GM12892 (cell line): ENCODE results near the gene NPPC.
"Not testable (repeated sequence)": the region's sequence is repeated elsewhere in the genome, so short reads cannot be mapped to it uniquely, and the experiment has no call there.

Experiments
- DNase-seq: peaks from one replicate; pipeline ENCODE4 v3.0.0; 2011; ENCODE audit not compliant: insufficient read length
- FAIRE-seq: peaks from 2 replicates; lab custom pipeline; 2011; peaks lifted over from hg19 to GRCh38; lab: Jason Lieb, UNC
- POLR2A ChIP-seq: IDR thresholded peaks from 2 replicates; pipeline ENCODE4 v1.6.1; 2011; ENCODE audit warnings: low read depth, low read length, control low read depth
- POLR2AphosphoS5 ChIP-seq: IDR thresholded peaks from 2 replicates; pipeline ENCODE4 v1.6.1; 2011; ENCODE audit warnings: low read depth, low read length, control low read depth
- TAF1 ChIP-seq: IDR thresholded peaks from 2 replicates; pipeline ENCODE4 v1.6.1; 2011; ENCODE audit warnings: low read depth, mild to moderate bottlenecking, control low read depth, low read length, borderline replicate concordance

NPPC gene

DNA sequence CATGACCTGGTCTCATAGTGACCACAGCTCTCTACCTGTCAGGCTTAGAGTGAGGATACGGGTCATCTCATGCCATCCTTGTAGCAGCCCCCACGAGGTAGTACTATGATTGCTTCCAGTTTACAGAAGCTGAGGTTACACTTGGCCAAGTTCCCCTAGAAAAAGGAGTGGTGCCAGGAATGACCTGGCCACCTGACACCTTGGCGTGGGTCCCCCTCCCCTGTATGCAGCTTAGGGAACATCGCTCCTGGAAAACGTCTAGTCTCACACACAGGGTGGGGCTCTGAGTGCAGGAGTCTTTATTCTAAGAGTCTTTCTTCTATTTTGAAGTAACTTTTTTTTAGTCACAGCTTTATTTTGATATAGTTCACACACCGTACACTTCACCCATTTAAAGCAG is 14.8 kb downstream of the NPPC start:
- no peak for DNase-seq
- FAIRE-seq: no peak
- TF ChIP-seq TAF1 (no peak), POLR2AphosphoS5 (no peak), POLR2A (no peak)

DNA sequence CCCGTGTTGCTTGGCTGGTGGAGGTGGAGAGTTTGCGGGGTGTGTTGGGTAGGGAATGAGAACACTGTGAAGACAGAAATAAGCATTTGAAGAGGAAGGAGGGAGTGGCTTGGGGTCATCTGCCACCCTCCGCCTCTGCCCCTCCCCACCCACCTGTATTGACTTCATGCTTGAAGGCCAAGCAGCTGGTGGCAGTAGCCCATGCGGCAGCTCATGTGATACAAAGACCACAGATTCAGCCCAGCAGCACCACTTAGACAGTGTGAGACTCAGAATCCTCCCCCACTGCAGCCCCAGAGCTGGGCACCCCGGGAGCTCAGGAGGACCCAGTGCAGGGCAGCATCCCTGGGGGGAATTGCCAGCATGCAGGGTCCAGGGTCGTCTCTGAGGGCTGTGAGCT is 15.4 kb downstream of the NPPC start:
- no peak for FAIRE-seq
- DNase-seq: no peak
- no peak for TF ChIP-seq POLR2A
- no peak for TF ChIP-seq TAF1
- TF ChIP-seq POLR2AphosphoS5: no peak

GRCh38 chr2:231910161-231910560 is 16.0 kb downstream of the NPPC start:
- not testable (repeated sequence) for DNase-seq, FAIRE-seq

DNA sequence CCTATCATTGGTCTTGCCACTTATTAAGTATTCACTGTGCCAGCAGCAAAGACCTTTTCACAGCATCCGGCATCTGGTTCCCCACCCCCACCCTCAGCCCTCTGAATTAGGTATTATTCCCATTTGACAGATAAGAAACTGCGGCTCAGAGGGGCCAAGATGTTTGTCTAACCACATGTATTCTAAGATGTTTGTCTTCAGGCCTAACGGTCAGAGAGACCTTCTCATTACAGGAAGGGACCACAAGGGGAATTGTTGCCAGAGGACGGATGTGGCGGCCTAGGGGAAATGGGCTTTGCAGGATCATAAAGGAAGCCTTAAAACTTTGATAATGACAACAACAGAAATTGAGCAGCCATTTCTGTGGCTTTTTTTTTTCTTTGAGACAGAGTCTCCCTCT is 16.6 kb downstream of the NPPC start:
- DNase-seq (no peak), FAIRE-seq (no peak)
- TF ChIP-seq POLR2A (no peak), TAF1 (no peak), POLR2AphosphoS5 (no peak)

GRCh38 chr2:231908584-231908983 is 17.6 kb downstream of the NPPC start:
- no peak for DNase-seq
- TF ChIP-seq POLR2AphosphoS5: no peak
- no peak for TF ChIP-seq TAF1
- TF ChIP-seq POLR2A: no peak
- no peak for FAIRE-seq

DNA sequence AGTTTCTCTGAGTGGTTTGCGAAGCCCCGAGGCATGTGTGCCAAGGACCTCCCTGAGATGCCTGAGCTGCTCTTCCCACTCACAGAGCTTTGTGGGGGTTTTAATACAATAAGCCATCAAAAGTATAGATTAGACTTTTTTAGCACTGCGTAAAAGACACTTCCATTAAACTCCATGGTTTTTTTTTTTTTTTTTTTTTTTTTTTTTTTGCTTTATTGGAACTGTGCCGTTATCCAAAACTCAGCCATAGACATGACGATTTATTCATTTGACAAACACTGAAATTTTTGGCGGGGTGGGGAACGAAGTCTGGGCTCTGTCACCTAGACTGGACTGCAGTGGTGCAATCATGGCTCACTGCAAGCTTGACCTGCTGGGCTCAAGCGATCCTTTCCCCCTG is 18.4 kb downstream of the NPPC start:
- TF ChIP-seq POLR2AphosphoS5 (no peak), POLR2A (no peak), TAF1 (no peak)
- DNase-seq (no peak), FAIRE-seq (no peak)

DNA sequence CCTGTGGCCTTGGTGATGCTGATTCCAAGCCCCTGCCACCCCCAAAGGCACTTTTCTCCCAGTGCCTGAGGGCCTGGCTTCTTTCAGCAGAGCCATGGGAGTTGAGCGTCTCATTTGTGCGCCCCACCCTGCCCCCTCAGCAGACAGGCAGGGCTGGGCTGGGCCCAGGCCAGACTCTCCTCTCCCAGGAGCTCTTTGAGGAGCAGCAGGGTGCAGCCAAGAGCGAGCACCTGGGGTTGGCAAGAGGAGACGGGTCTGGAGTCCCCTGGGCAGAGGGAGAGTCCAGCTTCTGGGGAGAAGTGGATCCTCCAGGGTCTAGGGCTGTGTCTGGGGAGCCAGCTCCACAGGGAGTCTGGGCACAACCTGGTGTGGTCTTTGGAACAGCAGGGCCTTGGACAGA is 21.2 kb downstream of the NPPC start:
- no peak for FAIRE-seq
- TF ChIP-seq POLR2A: no peak
- no peak for TF ChIP-seq POLR2AphosphoS5
- TF ChIP-seq TAF1: no peak
- no peak for DNase-seq

GRCh38 chr2:231904161-231904611 is 22.0 kb downstream of the NPPC start:
- FAIRE-seq (no peak), DNase-seq (no peak)
- no peak for TF ChIP-seq POLR2A
- no peak for TF ChIP-seq POLR2AphosphoS5
- TF ChIP-seq TAF1: no peak

- FAIRE-seq (no peak), DNase-seq (no peak)
- TF ChIP-seq POLR2AphosphoS5: no peak
- TF ChIP-seq POLR2A: no peak
- TF ChIP-seq TAF1: no peak
Observed at GRCh38 chr2:231902598-231902997, 23.6 kb downstream of the NPPC start.

DNA sequence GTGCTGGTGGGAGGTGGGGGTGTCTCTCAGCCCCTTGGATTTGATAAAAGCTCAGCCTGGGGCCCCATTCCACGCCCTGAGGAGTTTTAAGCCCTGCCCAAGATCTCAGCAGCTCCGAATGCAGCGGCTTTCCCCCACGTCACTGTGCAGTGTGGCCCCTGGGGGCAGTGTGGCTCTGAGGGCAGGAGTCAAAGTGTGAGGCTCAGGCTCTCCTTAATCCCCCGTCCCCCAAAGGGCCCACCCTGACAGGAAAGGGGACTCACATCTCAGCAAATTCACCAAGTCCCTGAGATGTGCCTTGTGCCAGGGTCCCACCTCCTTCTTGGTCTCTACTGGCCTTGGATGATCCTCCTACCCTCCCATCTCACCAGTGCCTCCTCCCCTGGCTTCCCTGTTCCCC is 25.2 kb downstream of the NPPC start:
- no peak for FAIRE-seq
- TF ChIP-seq POLR2AphosphoS5 (no peak), POLR2A (no peak), TAF1 (no peak)
- DNase-seq: no peak

DNA sequence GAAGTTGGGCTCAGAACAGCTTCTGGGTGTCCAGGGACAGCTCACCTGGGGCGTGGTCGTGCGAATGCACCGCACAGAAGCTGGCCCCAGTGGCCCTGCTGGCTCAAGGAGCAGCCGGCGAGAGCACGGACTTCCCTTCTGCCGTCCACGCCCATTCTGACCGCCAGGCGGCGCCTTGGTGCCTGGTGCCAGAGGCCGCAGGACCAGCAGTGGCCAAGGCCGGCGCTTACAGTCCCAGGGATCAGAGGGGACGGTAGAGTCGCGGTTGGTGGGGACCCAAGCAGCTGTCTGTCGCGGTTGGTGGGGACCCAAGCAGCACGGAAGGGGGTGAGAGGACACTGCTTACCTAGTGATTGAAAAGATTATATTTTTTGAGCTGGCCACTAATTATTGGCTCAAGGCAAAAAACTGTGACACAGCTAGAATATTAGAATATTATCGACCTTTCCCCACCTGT is 25.7 kb downstream of the NPPC start:
- TF ChIP-seq POLR2AphosphoS5 (no peak), POLR2A (no peak), TAF1 (no peak)
- DNase-seq (peak; percentile 74), FAIRE-seq (peak; percentile 93)

DNA sequence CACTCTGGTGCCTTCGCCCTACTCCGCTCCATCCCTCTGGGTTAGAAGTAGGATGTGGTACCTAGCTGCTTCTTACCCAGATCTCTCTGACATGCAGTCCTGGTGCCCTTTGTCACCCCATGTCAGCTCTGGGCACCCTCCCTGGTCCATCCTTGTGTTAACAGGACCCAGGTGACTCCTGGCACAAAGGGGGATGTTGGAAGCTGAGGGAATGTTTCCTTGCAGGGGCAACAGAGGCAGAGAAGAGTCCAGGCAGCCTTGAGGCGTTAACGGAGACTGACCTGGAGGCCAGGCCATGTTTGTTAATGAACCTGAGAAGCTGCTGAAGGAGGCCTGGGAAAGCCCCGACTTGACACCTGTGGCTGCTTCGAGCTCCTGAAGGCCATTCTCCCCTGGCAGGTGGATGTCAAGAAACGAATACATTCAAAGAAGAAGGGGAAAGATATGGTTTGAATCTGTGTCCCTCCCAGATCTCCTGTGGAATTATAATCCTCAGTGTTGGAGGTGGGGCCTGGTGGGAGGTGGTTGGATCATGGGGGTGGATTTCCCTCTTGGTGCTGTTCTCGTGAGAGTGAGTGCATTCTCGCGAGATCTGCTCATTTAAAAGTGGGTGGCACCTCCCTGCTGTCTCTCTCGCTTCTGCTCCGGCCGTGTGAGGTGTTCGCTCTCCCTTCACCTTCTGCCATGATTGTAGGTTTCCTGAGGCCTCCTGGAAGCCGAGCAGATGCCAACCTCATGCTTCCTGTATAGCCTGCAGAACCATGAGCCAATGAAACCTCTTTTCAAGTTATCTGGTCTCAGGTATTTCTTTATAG is 31.4 kb downstream of the NPPC start:
- no peak for FAIRE-seq
- TF ChIP-seq POLR2A (no peak), POLR2AphosphoS5 (no peak), TAF1 (no peak)
- DNase-seq: no peak
